ENCODE results near the gene CSTB.
"Not testable (repeated sequence)": the region's sequence is repeated elsewhere in the genome, so short reads cannot be mapped to it uniquely, and the experiment has no call there.

The CSTB gene, protein sequence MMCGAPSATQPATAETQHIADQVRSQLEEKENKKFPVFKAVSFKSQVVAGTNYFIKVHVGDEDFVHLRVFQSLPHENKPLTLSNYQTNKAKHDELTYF

DNA sequence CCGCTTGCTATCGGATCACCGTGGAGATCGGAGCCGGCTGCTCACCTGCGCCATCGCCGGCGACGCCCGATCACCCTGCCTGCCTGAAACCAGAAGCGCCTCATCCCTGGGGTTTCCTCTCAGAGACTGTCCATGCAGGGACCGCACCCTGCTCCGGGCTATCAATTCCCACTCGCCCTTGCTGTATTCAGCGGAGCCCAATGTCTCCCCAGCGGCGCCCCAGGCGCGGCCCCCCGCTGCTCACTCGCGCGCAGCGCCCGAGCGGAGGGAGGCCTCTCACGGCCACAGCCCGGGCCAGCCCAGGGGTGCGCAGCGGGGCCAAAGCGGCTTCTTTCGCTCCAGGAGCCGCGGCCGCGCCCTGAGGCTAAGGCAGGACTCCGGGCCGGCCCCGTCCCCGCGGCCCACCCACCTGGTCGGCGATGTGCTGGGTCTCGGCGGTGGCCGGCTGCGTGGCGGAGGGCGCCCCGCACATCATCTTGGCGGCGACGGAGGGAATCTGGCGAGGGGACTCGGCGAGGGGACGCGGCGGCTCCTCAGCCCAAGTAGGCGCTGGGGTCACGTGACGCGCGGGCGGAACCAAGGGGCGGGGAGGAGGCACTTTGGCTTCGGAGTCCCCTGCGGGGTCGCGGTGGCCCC, at the start of gene CSTB:
Gene CSTB, minus strand, starts transcription at position 514 of the 636 bp plus-strand sequence. Its CDS starts 39 bp downstream, at position 475.
- peak; percentile 80 to 98 (median 90) for DNase-seq
- intact Hi-C loops (cut with DNase I) = loop anchor here (1.0 to 5.0 kb wide), 2 partner anchors 13 to 49 kb away; partner anchors contain the start of gene RRP1

DNA sequence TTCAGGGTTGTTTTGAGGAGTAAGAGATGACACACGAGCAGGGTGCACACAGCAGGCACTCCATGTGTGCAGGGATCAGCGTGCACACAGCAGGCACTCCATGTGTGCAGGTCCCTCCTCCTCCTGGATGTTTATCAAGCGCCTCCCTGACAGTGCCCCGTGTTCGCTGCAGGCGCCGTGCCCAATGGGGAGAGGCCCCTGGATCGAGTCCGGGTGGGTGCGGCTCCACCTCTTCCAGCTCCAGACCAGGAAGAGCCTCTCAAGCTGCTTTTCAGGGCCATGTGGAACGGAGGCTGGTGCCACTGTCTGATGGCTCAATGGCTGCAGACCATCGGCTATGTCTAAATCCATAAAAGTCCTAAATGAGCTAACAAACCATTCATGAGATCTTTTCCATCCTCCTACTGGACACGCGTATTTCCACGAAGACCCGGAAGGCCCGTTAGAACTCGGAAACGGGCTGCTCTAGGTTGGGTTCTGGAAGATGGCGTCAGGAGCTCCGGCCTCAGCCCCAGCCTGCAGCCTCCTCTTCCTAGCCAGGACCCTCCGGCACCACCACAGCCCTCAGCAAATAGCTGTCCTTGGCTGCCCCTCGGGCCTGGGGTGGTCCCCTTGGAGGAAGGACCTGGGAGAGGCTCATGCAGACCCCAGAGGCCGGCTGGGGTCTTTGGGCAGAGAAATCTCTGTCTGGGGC, 49.3 kb upstream of the CSTB start:
- peak in 3 of 10 donors; percentile 57 to 66 (median 60) for DNase-seq
- intact Hi-C loops (cut with DNase I) = no loop called here

DNA sequence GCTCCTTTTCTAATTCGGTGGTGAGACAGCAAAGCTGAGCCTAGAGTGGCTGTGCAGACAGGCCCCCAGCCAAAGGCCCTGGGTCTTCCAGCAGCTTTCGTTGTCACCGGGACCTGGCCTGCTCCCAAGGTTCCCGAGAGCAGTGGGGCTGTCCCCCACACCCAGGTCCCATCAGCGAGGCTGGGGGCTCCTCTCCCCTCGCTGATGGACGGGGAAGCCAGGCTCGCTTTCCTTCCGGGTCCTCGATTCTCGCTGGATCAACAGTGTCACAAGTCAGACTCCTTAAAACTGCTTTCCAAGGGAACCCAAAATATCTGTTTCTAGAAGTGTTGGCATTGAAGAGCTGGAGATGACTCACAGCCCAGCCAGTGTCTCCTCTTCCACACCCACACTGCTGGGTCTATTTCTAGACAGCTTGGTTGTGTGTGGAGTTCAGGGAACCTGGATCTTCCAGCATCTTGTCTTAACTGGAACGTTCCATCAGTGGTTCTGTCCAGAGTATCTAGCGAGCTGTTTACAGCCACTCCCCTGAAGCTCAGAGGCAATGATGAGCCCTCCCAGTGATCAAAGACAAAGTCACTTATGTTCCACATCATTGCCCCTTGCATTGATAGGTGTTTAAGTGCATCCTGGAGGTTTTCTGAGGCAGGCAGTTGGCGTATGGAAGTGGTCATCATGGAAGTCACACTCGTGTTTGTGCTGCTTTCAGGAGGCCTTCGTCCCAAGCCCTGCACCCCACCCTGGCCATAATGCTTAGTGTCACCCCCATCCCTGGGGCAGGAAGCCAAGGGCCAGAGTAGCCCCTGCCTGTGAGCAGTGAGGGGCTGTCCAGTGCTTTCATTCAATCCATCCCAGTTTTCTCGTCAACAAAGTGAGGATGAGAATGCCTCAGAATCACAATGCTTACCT, 48.5 kb upstream of the CSTB start:
- intact Hi-C loops (cut with DNase I) = no loop called here
- DNase-seq = peak in 4 of 10 donors; percentile 34 to 91 (median 77)

DNA sequence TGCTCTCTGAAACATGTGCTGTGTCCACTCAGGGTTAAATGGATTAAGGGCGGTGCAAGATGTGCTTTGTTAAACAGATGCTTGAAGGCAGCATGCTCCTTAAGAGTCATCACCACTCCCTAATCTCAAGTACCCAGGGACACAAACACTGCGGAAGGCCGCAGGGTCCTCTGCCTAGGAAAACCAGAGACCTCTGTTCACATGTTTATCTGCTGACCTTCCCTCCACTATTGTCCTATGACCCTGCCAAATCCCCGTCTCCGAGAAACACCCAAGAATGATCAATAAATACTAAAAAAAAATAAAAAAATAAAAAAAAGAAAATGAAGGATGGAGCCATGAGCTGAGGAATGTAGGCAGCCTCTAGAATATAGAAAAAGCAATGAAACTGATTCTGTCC, 46.6 kb upstream of the CSTB start:
- intact Hi-C loops (cut with DNase I); DNase-seq: not testable (repeated sequence)

DNA sequence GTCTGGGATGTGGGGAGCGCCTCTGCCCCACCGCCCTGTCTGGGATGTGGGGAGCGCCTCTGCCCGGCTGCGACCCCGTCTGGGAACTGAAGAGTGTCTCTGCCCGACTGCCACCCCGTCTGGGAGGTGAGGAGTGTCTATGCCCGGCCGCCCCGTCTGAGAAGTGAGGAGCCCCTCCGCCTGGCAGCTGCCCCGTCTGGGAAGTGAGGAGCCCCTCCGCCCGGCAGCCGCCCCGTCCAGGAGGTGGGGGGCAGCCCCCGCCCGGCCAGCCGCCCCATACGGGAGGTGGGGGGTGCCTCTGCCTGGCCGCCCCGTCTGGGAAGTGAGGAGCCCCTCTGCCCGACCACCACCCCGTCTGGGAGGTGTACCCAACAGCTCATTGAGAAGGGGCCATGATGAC, 46.1 kb upstream of the CSTB start:
- intact Hi-C loops (cut with DNase I) = not testable (repeated sequence)
- DNase-seq = peak in 3 of 10 donors; percentile 54 to 78 (median 60)

DNA sequence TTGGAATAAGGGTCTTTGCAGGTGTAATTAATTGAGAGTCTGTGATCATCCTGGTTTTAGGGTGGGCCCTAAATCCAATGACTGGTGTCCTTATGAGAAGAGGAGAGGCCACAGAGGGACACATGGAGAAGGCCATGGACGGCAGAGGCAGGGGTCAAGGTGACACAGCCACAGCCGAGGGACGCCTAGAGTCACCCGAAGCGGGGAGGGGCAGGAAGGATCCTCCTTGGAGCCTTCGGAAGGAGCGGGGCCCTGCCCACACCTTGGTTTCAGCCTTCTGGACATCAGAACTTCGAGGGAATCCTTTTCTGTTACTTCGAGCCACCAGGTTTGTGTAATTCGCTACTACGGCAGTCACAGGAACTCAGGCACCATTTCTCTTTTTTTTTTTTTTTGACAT, 44.4 kb upstream of the CSTB start:
- intact Hi-C loops (cut with DNase I) = no loop called here
- DNase-seq = peak in 3 of 10 donors; percentile 19 to 73 (median 54)

DNA sequence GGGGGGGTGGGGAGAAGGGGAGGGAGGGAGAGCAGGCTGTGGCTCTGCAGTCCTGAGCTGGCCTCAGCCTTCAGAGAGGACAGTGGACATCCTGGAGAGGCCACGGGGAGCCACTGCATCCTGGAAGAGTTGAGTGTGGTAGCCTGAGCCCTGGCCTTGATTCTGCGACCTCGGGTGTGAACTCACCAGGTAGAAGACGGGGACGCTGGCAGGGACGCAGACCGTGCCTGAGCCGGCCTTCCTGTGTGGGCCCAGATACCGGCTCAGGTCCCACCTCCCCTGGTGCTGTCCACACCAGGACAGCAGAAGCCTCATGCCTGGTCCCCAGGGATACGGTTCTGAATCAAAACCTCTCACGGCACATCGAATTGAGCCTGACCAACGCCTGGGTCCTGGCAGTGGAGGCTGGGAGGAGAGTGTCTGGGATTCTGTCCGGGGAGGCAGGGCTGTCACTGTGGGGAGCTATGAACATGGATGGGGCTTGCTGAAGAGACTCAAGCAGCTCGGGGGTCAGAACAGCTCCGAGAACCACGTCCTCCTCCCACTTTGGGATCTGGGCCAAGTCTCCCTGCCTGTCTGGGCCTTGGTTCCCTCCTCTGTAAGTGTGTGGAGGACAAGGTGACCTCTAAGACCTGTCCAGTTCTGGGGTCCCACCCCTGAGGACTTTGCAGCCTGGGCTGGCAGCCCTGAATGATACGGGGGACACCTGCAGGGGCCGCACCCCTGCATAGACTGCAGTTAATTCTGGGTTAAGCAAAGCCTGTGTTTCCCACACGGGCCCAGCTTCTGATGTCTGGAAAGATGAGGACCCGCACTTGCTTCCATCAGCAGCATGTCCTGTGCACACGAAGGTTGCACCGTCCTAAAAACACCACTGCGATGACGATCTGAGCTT, 43.6 kb upstream of the CSTB start:
- intact Hi-C loops (cut with DNase I) = no loop called here
- peak in 3 of 10 donors; percentile 59 to 65 (median 62) for DNase-seq

DNA sequence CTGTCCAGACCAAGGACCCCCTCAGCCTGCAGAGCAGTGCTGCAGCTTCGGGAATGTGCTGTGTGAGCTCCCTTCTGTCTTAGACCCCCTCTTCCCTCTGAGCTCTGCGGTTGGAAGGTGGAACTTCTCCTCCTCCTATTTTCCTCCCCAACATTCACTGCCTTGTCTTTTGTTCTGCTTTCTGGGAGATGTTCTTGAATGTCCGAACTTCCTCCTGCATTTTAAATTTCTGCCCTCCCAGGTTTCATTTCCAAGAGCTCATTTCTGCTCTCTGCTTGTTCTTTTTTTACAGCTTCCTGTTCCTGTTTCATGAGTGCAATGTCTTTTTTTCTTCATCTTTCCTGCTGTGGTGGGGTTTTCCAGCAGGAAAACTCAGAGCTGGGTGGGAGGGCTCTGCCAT, 42.6 kb upstream of the CSTB start:
- DNase-seq = peak in 2 of 10 donors; percentile 22 to 48
- intact Hi-C loops (cut with DNase I) = no loop called here

DNA sequence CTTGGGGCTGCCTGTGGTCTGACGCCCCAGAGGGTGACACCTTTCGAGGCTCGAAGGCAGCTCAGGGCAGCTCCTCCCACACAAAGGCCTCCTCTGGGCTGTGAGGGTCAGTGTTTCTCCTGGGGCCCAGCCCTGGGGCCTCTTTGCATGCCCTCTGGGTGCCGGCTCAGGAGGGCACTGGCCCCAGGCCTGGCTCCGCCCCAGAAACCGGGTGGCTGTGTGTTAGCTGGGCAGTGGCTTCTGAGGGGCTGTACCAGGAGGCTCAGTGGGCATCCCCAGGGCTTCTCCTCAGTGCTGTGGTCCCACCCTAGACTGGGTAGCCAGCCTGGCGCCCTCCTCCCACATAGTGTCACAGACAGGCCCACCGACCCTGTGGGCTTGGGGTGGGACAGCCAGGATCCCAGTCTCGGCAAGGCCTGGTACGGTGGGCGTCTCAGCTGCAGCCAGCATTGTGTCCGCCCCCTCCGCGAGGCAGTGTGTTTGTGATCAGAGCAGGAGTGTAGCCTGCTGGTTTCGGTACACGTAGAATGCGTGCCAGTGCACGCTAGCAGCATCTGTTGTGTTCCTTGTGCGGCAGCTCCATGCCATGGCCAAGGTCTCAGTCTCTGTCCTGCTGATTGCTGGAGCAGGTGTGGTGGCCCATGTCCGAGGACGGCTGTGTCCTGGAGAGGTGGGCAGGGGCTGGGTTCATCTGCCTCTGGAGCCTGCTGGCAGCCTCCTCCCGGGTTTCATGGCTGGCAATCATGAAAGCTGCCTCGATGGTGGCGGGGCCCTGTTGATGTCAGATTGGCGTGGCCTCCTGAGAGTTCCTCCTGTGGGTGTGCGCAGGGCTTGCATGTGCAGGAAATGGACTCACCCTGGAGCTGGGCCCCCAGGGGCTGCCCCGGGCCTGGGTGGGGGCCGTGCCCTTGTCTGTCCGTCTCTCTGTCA, 41.3 kb upstream of the CSTB start:
- intact Hi-C loops (cut with DNase I) = no loop called here
- peak in 4 of 10 donors; percentile 22 to 82 (median 74) for DNase-seq

DNA sequence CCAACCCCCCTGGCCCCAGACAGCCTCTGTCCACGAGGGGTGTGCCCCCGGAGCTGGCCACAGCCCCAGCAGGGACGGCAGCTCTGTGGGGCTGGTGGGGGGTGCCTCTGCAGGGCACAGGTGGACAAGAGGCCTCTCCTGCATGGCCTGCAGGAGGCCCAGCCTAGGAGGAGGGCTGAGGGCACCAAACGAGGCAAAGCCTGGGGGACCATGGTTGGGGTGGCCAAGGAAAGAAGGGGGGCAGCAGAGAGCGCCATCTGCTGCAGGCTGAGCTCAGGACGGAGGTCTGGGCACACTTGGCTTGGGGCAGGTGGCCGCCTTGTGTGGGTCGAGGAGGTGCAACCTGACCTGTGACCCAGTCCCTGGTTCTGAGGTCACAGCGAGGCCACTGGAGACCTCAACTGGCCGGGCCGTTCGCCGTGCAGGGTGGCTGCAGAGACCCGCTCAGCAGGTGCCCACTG, 40.5 kb upstream of the CSTB start:
- intact Hi-C loops (cut with DNase I) = no loop called here
- DNase-seq = peak in 4 of 10 donors; percentile 13 to 68 (median 57)

DNA sequence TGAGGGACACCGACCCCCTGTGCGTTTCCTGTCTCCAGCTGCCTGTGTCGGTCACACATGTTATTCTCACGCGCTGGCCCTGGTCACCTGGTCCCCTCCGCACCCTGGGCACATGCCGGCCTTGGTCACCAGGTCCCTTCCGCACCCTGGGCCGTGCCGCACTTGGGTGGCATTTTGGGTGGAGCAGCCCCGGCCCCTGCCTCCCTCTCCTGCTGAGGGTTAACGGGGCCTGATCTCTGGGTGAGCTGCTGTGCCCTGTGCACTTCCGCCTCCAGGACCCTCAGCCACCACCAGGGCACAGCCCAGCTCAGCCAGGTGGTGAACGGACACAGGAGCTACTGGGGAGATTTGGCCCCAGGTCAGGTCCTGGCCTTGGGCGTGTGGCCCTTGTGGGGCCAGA, 39.9 kb upstream of the CSTB start:
- peak in 4 of 10 donors; percentile 11 to 84 (median 51) for DNase-seq
- intact Hi-C loops (cut with DNase I) = no loop called here

DNA sequence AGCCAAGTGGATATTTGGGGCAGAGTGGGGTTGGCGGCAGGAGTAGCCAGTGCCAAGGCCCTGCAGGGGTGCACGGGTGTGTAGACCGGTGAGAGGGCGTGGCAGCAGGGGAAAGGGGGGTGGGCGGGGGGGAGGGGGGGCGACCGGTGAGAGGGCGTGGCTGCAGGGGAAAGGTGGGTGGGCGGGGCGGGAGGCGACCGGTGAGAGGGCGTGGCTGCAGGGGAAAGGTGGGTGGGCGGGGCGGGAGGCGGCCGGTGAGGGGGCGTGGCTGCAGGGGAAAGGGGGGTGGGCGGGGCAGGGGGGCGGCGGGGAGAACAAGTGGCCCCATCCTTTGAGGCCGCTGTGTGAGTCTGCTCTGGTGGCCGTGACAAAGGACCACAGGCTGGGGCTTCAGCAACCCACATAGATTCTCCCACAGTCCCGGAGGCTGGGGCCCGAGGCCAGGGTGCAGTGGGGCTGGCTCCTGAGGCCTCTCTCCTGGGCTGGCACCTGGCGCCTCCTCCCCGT, 39.1 kb upstream of the CSTB start:
- peak in 3 of 10 donors; percentile 35 to 64 (median 41) for DNase-seq
- intact Hi-C loops (cut with DNase I) = no loop called here

DNA sequence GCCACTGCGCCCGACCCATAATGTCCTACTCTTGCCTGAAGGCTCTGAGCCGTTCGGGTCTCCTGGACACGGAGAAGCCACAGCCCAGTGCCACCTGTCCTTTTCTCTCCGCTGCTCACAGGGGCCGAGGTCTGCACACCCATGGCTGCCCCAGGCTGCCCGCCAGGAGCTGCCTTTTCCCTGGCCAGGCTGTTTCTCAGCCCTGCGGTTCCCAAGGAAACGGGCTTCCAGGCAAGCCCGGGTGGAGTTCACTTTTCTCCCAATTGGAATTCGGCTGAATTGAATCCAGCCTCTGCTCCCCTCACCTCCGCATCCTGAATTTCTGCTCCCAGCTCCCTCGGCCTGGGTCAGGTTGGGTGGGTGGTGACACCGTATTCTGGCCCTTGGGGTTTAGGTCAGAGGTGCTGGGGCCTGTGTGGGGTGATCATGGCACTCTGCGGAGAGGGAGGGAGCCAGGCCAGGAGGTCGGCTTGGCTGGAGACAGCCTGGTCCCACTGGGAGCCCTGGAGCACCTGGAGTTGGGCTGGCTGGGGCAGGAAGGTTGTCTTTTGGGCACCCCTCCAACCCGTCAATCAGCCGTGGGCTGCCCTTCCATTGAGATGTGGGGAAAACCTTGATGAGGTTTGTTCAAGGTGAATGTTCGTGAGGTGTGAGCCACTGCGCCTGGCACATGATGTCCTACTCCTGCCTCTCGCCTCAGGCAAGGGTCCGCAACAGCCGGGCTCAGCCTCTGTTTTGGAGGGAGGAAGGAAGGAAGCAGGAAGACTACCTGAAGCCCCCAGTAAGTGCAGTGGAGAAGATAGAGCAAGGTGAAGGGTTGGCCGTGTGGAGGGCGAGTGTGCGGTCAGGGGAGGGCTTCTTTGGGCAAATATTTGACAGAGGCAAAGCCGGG, 38.4 kb upstream of the CSTB start:
- intact Hi-C loops (cut with DNase I) = loop anchor here (5.0 kb wide), 1 partner anchor 253 kb away; no protein-coding TSS in a partner anchor
- DNase-seq = peak in 3 of 10 donors; percentile 2 to 63 (median 33)

DNA sequence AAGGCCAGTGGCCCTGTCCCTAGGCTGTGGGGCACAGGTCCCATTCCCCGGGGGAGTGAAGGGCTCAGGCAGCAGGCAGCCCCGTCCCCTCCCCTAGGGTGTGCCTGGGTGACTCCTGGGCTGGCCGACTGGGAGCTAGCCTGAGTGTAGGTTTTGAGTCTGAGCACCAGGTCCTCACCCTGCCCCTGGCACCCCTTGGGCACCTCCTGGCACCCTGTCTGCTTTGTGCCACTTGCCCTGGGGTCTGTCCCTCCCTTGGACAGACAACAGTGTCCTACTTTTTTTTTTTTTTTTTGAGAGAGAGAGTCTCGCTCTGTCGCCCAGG, 37.5 kb upstream of the CSTB start:
- intact Hi-C loops (cut with DNase I) = loop anchor here (5.0 kb wide), 1 partner anchor 254 kb away; no protein-coding TSS in a partner anchor
- no peak for DNase-seq

DNA sequence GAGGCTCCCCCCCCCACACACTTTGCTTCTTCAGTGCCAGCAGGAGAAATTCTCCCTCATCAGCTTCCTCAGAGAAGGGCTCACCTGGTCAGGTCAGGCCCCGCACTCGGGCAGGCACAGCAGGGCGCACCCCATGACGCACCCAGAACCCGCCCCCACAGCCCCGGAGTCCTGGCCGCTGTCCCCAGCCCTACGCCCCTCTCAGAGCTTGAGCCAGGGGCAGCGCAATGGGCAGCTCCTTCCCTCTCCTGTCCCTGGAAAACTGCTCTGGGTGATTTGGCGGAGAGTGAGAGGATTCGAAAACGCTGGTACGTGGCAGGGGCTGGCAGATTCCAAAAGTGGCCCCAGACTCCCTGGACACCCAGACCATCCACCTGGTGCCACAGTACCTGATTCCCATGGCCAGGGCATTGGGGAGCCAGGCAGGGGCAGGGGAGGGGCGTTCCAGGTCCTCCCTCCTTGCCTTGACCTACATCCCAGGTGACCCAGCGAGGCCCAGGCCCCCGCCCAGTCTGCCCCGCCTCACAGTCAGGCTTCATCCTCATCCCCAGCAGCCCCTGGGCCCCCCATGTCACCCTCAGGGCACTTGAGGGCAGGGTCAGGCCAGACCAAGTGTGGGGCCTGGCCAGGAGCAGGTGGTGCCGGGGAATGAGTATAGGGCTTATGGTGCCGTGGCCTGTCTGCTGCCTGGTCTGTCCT, 37.0 kb upstream of the CSTB start:
- DNase-seq = no peak
- intact Hi-C loops (cut with DNase I) = loop anchor here (5.0 kb wide), 1 partner anchor 254 kb away; no protein-coding TSS in a partner anchor

DNA sequence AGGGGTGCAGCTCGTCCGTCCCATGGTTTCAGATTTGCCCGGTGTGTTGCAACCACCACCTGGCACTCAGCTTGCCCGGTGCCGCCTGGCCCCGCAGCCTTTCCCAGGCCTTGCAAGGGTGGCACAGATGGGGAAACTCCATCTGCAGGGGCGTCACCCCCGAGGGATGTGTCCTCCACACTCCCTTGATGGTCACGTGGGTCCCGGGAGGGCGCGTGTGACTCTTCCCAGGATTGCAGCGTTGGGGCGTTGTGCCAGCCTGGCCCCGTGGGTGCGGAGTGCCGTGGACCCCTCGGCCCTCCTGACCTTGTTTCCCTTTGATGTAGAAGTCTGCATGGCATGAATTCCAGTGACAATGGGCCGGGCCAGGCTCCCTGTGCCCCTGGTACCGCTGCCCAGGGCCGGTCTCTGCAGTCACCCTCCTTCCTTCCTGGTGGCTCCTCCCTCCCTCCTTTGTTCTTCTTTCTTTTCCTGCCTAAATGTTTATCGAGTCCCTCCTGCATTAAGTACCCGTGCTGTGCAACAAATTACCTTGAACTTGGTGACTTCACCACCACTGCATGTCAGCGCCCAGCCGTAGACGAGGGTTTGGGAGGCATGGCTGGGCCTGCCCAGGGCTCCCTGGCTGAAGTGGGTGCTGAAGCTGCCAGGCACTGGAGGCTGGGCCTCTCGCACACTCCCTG, 36.2 kb upstream of the CSTB start:
- DNase-seq = no peak
- intact Hi-C loops (cut with DNase I) = loop anchor here (5.0 kb wide), 1 partner anchor 255 kb away; no protein-coding TSS in a partner anchor
